NT2/D1 (cell line): ENCODE data around the gene HNF1B.

Experiments
- DNase-seq: peaks from one replicate; pipeline ENCODE4 v3.0.0-alpha.2; 2011; ENCODE audit warnings: low read depth, low spot score
- H3K27me3 ChIP-seq: 2 replicates; pipeline ENCODE4 v1.6.0; 2011; ENCODE audit warnings: mild to moderate bottlenecking; ENCODE audit not compliant: insufficient read length, insufficient read depth
- H3K36me3 ChIP-seq: 2 replicates; pipeline ENCODE4 v1.6.1; 2011; ENCODE audit warnings: mild to moderate bottlenecking, low read length, mixed read lengths; ENCODE audit not compliant: insufficient read depth, insufficient read length
- H3K4me1 ChIP-seq: 2 replicates; pipeline ENCODE4 v1.5.1; 2011; ENCODE audit not compliant: insufficient read depth, insufficient read length
- H3K4me3 ChIP-seq: 2 replicates; pipeline ENCODE4 v1.5.1; 2011; ENCODE audit warnings: low read depth; ENCODE audit not compliant: insufficient read length
- H3K9ac ChIP-seq: 2 replicates; pipeline ENCODE4 v1.6.0; 2011; ENCODE audit warnings: low read depth; ENCODE audit not compliant: insufficient read length
- H3K9me3 ChIP-seq: 2 replicates; pipeline ENCODE4 v1.5.1; 2011; ENCODE audit warnings: mild to moderate bottlenecking, low read length; ENCODE audit not compliant: insufficient read depth
- SUZ12 ChIP-seq: IDR thresholded peaks from 2 replicates; pipeline ENCODE4 v1.6.1; 2011; ENCODE audit not compliant: insufficient read length, insufficient read depth; ENCODE audit errors: extremely low read depth
- YY1 ChIP-seq: IDR thresholded peaks from 2 replicates; pipeline ENCODE4 v1.6.1; 2011; ENCODE audit not compliant: insufficient read length, insufficient read depth
- ZNF274 ChIP-seq: IDR thresholded peaks from 2 replicates; pipeline ENCODE4 v1.6.1; 2011; ENCODE audit warnings: mild to moderate bottlenecking, low read depth, low read length

Gene HNF1B

DNA sequence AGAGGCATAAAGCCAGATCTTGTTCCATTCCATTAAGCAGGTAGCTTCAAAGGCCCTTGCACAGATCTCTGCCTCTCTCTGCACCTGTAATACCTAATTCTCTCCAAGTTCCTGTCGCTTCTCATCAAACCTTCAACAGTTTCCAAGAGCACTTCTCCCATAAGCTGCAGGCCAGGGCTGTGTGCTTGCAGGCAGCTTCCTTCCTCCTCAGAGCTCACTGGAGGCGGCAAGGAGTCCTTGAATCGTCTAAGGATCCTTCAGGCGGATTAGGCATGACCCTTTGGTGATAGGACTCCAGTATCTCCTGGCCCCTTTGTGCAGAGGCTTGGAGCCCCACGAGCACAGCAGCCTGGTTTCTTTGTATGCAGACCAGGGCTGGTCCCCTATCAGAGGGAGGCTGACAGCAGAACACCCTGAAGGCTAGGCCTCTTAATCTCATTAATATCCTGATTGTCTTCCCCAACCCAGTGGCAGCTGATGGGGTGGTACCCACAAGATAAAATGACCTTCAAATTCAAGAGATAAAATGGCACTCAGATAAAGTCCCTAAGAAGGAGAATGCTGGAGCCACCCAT, 19.8 kb downstream of the HNF1B start:
- peaks cover 8% of the 10 kb centered on the region for H3K27me3 ChIP-seq
- H3K9ac ChIP-seq: no peak overlapping the region

DNA sequence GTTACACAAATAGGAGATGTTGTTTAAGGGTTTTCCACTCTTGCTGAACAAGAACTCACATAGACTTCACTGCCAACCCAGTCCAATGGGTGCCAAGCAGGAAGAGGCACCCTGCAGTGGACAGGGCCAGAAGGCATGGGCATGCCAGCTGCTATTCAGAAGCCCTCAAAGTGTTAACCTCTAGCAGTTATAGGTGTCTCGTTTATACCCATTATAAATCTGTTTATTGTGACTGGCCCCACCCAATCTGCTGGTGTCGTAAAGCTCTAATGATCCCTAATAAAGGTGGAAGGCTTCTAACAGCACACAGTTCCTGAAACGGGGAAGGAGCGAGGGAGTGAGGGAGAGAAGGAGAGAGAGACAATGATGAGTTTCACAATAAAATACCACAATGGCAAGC, 23.9 kb downstream of the HNF1B start:
- DNase-seq: no peak
- Histone ChIP-seq H3K36me3 (no peaks in the 10 kb centered on the region), H3K27me3 (peaks cover 2% of the 10 kb centered on the region)

More for the DNA sequence above, 19.8 kb downstream of the HNF1B start:
- Histone ChIP-seq H3K36me3 (no peaks in the 10 kb centered on the region), H3K4me1 (peaks cover 11% of the 10 kb centered on the region), H3K9me3 (no peaks in the 10 kb centered on the region), H3K4me3 (no peak overlapping the region)
- DNase-seq: no peak
- no peak for TF ChIP-seq ZNF274
- TF ChIP-seq SUZ12: no peak
- TF ChIP-seq YY1: no peak

DNA sequence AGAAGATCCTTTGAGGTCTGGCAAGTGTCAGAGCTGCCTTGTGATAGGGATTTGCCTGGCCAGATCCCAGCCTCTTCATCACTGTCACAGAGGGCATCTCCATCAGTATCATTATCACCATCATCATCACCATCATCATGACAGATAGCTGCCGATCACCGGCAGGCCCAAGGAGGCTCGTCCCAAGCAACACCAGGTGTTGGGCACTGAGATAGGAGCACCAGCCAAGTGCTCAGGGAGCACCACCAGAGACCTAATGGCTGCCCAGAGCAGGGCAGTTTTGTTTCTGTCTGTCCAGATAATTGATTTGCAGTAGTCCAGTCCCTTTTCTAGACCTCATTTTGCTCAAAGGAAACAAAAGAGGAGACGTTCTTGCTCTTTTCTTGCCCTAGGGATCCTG, 25.0 kb downstream of the HNF1B start:
- no peaks in the 10 kb centered on the region for H3K36me3 ChIP-seq
- H3K27me3 ChIP-seq: no peaks in the 10 kb centered on the region

More for the DNA sequence above, 23.9 kb downstream of the HNF1B start:
- TF ChIP-seq YY1: no peak
- no peak for TF ChIP-seq ZNF274
- no peak for TF ChIP-seq SUZ12
- Histone ChIP-seq H3K9me3 (no peaks in the 10 kb centered on the region), H3K4me1 (peaks cover 5% of the 10 kb centered on the region), H3K4me3 (no peak overlapping the region), H3K9ac (no peak overlapping the region)

DNA sequence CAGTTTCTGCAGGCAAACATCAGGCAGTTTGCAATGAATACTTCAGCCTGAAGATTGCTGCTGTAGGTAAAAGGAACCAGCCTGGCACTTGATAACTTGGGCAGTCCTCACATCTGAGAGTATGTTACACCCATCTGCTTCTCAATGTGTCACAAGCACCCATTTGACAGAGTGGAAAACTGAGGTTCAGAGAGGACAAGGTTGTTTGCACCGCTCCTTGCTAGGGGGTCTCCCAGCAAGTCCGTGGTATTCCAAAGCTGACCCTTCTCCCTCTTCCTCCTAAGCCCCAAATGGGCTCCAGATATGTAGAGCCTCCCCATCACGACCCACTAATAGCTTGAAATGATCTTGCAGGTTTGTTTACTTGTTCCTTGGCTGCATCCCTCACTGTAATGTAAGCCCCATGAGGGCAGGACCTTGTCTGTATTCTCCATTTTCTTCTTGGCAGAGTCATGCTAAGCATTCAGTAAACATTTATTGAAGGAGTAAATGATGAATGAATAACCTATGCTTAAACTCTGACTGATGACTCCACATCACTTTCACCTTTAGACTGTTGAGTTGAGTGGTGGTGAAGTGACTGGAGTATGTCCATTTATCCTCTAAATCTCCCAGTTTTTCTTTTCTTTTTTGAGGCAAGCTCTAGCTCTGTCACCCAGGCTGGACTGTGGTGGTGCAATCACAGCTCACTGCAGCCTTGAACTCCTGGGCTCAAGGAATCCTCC, 26.4 kb downstream of the HNF1B start:
- no peaks in the 10 kb centered on the region for H3K36me3 ChIP-seq
- no peak for DNase-seq

More for the DNA sequence above, 25.0 kb downstream of the HNF1B start:
- TF ChIP-seq YY1 (no peak), ZNF274 (no peak), SUZ12 (no peak)
- Histone ChIP-seq H3K9ac (no peak overlapping the region), H3K9me3 (no peaks in the 10 kb centered on the region), H3K4me1 (peaks cover 2% of the 10 kb centered on the region), H3K4me3 (no peak overlapping the region)
- no peak for DNase-seq

DNA sequence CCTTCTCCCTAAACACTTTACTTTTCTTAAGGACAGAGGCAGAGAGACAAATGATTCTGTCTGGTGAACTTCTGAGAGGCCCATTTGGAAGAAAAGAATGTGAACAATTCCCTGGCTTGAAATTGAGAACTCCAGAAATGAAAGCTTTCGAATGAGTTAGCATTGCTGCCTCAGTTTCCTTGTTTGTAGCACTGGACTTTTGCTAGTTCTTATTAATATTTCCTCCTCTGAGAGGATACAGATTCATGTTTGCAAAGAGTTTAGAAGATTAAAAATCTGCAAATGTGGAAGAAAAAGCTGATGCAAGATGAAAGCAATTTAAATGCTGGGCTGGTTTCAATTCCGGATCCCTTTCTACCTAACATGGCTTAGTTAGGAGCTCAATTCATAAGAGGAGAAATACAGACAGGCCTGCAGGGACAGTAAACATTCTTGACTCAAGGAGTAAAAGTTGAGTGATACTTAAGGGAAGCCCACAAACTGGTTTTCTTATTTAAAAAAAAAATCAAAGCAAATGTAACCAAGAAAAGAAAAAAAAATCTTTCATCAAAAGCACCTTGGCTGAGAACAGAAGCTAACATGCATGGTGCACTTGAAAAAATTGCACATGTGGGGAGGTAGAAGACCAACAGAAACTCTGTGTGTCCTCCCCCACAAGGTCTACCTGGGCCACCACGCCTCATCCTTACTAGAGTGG, 27.1 kb downstream of the HNF1B start:
- Histone ChIP-seq H3K9me3 (no peaks in the 10 kb centered on the region), H3K9ac (no peak overlapping the region), H3K27me3 (no peaks in the 10 kb centered on the region), H3K4me1 (peaks cover 2% of the 10 kb centered on the region), H3K4me3 (no peak overlapping the region), H3K36me3 (no peaks in the 10 kb centered on the region)
- no peak for DNase-seq
- TF ChIP-seq SUZ12 (no peak), ZNF274 (no peak), YY1 (no peak)

More for the DNA sequence above, 26.4 kb downstream of the HNF1B start:
- Histone ChIP-seq H3K9me3 (no peaks in the 10 kb centered on the region), H3K9ac (no peak overlapping the region), H3K4me3 (no peak overlapping the region), H3K27me3 (no peaks in the 10 kb centered on the region), H3K4me1 (peaks cover 2% of the 10 kb centered on the region)
- TF ChIP-seq ZNF274: no peak
- TF ChIP-seq YY1: no peak
- no peak for TF ChIP-seq SUZ12

DNA sequence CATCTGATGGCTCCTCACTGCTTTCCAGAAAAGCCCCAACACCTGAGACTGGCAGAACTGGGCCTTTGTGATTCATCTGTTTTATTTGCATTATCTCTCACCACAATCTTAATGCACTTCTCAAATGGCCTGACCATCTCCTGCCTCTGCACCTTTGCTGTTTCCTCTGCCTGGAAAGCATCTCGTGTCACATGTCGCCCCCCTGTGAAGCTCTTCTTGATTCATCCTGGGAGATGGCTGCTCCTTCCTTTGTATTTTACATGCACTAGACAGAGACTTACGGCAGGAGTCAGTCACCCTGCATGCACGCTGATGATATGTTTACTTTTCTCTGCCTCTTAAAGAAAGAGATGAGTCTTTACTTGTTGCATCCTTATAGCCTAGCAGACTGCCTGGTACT, 30.0 kb downstream of the HNF1B start:
- TF ChIP-seq YY1: no peak
- TF ChIP-seq ZNF274: no peak
- TF ChIP-seq SUZ12: no peak

DNA sequence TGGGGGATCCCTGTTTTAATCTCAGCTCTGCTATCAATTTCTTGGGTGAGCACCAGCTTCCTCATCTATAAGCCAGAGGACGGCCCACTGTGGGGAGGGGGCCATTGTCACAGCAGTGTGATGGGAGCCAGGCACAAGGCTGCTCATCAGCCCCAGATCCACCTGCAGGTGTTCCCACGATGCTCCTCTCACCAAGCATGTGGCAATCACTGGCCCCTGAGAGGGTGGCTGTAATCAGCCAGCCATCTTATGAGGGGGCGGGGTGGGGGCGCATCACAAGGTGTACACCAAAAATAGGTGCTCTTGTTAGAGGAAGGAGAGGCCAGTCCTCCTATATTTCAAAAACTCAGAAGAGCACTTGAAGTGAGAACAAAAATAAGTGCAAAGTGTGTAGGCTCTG, 31.2 kb downstream of the HNF1B start:
- Histone ChIP-seq H3K4me1 (peaks cover 2% of the 10 kb centered on the region), H3K27me3 (no peaks in the 10 kb centered on the region), H3K9ac (no peak overlapping the region), H3K4me3 (no peak overlapping the region), H3K9me3 (no peaks in the 10 kb centered on the region), H3K36me3 (no peaks in the 10 kb centered on the region)
- TF ChIP-seq ZNF274: no peak
- TF ChIP-seq SUZ12: no peak
- DNase-seq: no peak

More for the DNA sequence above, 30.0 kb downstream of the HNF1B start:
- Histone ChIP-seq H3K36me3 (no peaks in the 10 kb centered on the region), H3K9ac (no peak overlapping the region), H3K4me3 (no peak overlapping the region), H3K4me1 (peaks cover 2% of the 10 kb centered on the region), H3K27me3 (no peaks in the 10 kb centered on the region), H3K9me3 (no peaks in the 10 kb centered on the region)
- no peak for DNase-seq
